ENCODE measurements around the gene NIP7. TPM values are rescaled to one million over a fixed set of nuclear protein-coding genes. Genes with fewer than 3 reads are reported as not detected.

NIP7 gene
- total RNA-seq, 1 donor from 2014 or later: 26.6 TPM

GRCh38 chr16:69345923-69346322 lies 6.4 kb downstream of the NIP7 start:
- TF ChIP-seq CTCF (IDR thresholded peaks at IDR 0.05; ENCODE audit: insufficient read depth, low read length, poor library complexity, severe bottlenecking): no peak
- no peaks in the 10 kb centered on the region for H3K36me3 ChIP-seq (ENCODE audit: control insufficient read depth, insufficient read depth, low read length)
- no peak for DNase-seq (ENCODE audit: low read depth)

GRCh38 chr16:69346683-69347082 lies 7.1 kb downstream of the NIP7 start:
- Histone ChIP-seq H3K36me3 (ENCODE audit: control insufficient read depth, insufficient read depth, low read length) (no peaks in the 10 kb centered on the region), H3K4me3 (ENCODE audit: low read depth, low read length) (no peak overlapping the region), H3K27me3 (ENCODE audit: control insufficient read depth, insufficient read depth, low read length) (no peaks in the 10 kb centered on the region)
- TF ChIP-seq CTCF (IDR thresholded peaks at IDR 0.05; ENCODE audit: insufficient read depth, low read length, poor library complexity, severe bottlenecking): no peak
- DNase-seq (ENCODE audit: low read depth): no peak

More at GRCh38 chr16:69345923-69346322, 6.4 kb downstream of the NIP7 start:
- Histone ChIP-seq H3K27me3 (ENCODE audit: control insufficient read depth, insufficient read depth, low read length) (no peaks in the 10 kb centered on the region), H3K4me3 (ENCODE audit: low read depth, low read length) (no peak overlapping the region)

- TF ChIP-seq CTCF (IDR thresholded peaks at IDR 0.05; ENCODE audit: insufficient read depth, low read length, poor library complexity, severe bottlenecking): no peak
- no peak for DNase-seq (ENCODE audit: low read depth)
- Histone ChIP-seq H3K36me3 (ENCODE audit: control insufficient read depth, insufficient read depth, low read length) (no peaks in the 10 kb centered on the region), H3K4me3 (ENCODE audit: low read depth, low read length) (no peak overlapping the region), H3K27me3 (ENCODE audit: control insufficient read depth, insufficient read depth, low read length) (no peaks in the 10 kb centered on the region)
These were observed 8.7 kb downstream of the NIP7 start for GRCh38 chr16:69348222-69348621.

- DNase-seq (ENCODE audit: low read depth): no peak
- H3K27me3 ChIP-seq (ENCODE audit: control insufficient read depth, insufficient read depth, low read length): no peaks in the 10 kb centered on the region
- H3K4me3 ChIP-seq (ENCODE audit: low read depth, low read length): no peak overlapping the region
- no peaks in the 10 kb centered on the region for H3K36me3 ChIP-seq (ENCODE audit: control insufficient read depth, insufficient read depth, low read length)
- TF ChIP-seq CTCF (IDR thresholded peaks at IDR 0.05; ENCODE audit: insufficient read depth, low read length, poor library complexity, severe bottlenecking): no peak
These were observed 10.0 kb downstream of the NIP7 start for GRCh38 chr16:69349536-69349935.

- Histone ChIP-seq H3K27me3 (ENCODE audit: control insufficient read depth, insufficient read depth, low read length) (no peaks in the 10 kb centered on the region), H3K36me3 (ENCODE audit: control insufficient read depth, insufficient read depth, low read length) (no peaks in the 10 kb centered on the region), H3K4me3 (ENCODE audit: low read depth, low read length) (no peak overlapping the region)
- no peak for TF ChIP-seq CTCF (IDR thresholded peaks at IDR 0.05; ENCODE audit: insufficient read depth, low read length, poor library complexity, severe bottlenecking)
- no peak for DNase-seq (ENCODE audit: low read depth)
These were observed 11.1 kb downstream of the NIP7 start for GRCh38 chr16:69350536-69351133.
